ENCODE results near the gene TCERG1L.

DNA sequence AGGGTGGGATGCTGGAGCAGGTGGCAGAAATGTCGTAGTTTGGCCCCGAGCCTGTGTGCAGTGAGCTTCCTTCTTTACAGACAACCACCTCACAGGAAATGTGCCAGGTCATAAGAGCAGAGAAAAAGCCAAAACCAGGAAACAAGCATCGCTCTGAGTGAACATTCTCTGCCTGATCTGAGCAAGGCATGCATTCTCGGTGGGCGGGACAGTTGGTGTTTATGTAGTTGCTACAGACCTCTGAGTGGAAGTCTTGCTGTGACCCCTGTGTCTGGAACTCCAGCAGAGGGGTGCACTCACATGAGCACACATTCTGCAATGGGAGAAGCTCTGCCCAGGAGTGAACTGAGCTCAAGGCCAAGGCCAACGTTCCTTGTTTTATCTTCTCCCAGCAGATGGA is 230.1 kb downstream of the TCERG1L start:
- TF ChIP-seq, protein P1, sequence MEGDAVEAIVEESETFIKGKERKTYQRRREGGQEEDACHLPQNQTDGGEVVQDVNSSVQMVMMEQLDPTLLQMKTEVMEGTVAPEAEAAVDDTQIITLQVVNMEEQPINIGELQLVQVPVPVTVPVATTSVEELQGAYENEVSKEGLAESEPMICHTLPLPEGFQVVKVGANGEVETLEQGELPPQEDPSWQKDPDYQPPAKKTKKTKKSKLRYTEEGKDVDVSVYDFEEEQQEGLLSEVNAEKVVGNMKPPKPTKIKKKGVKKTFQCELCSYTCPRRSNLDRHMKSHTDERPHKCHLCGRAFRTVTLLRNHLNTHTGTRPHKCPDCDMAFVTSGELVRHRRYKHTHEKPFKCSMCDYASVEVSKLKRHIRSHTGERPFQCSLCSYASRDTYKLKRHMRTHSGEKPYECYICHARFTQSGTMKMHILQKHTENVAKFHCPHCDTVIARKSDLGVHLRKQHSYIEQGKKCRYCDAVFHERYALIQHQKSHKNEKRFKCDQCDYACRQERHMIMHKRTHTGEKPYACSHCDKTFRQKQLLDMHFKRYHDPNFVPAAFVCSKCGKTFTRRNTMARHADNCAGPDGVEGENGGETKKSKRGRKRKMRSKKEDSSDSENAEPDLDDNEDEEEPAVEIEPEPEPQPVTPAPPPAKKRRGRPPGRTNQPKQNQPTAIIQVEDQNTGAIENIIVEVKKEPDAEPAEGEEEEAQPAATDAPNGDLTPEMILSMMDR (conservative IDR thresholded peaks at IDR 0.05; ENCODE audit: low read length): no peak
- TF ChIP-seq EZH2phosphoT487 (IDR thresholded peaks at IDR 0.05; ENCODE audit: borderline replicate concordance): no peak
